Hematopoietic multipotent progenitor cell treated with erythropoietin and hydrocortisone succinate and interleukin-3 and kit ligand, for 15 days (in vitro differentiated cells): ENCODE measurements around the gene KIF13A.
"Not testable (repeated sequence)": the region's sequence is repeated elsewhere in the genome, so short reads cannot be mapped to it uniquely, and the experiment has no call there.

Source experiments
- DNase-seq: peaks from one replicate; pipeline ENCODE4 v3.0.0-alpha.2; 2015; ENCODE audit warnings: low spot score

KIF13A gene

GRCh38 chr6:17968876-17969275 lies 18.6 kb downstream of the KIF13A start:
- no peak for DNase-seq

GRCh38 chr6:17967668-17968518 lies 19.5 kb downstream of the KIF13A start:
- DNase-seq = no peak

- no peak for DNase-seq
Observed at GRCh38 chr6:17966451-17966850, 21.0 kb downstream of the KIF13A start.

- no peak for DNase-seq
Observed at GRCh38 chr6:17965397-17965796, 22.0 kb downstream of the KIF13A start.

- DNase-seq = no peak
Observed at GRCh38 chr6:17964633-17965032, 22.8 kb downstream of the KIF13A start.

GRCh38 chr6:17962436-17963031 lies 24.9 kb downstream of the KIF13A start:
- no peak for DNase-seq

GRCh38 chr6:17959302-17959701 lies 28.1 kb downstream of the KIF13A start:
- DNase-seq = no peak

- DNase-seq = no peak
Observed at GRCh38 chr6:17957904-17958620, 29.4 kb downstream of the KIF13A start.

GRCh38 chr6:17957498-17957897 lies 29.9 kb downstream of the KIF13A start:
- no peak for DNase-seq

GRCh38 chr6:17957086-17957485 lies 30.3 kb downstream of the KIF13A start:
- no peak for DNase-seq

GRCh38 chr6:17950095-17950494 lies 37.3 kb downstream of the KIF13A start:
- DNase-seq = no peak

GRCh38 chr6:17949168-17949567 lies 38.3 kb downstream of the KIF13A start:
- no peak for DNase-seq

- no peak for DNase-seq
Observed at GRCh38 chr6:17948725-17949124, 38.7 kb downstream of the KIF13A start.

GRCh38 chr6:17947574-17947973 lies 39.9 kb downstream of the KIF13A start:
- DNase-seq = not testable (repeated sequence)

GRCh38 chr6:17945575-17945974 lies 41.9 kb downstream of the KIF13A start:
- no peak for DNase-seq

GRCh38 chr6:17945111-17945510 lies 42.3 kb downstream of the KIF13A start:
- DNase-seq = no peak

GRCh38 chr6:17941318-17941717 lies 46.1 kb downstream of the KIF13A start:
- DNase-seq = no peak

- DNase-seq = no peak
Observed at GRCh38 chr6:17940151-17940792, 47.2 kb downstream of the KIF13A start.

GRCh38 chr6:17938901-17939300 lies 48.5 kb downstream of the KIF13A start:
- DNase-seq = no peak

- DNase-seq = no peak
Observed at GRCh38 chr6:17935188-17936149, 52.0 kb downstream of the KIF13A start.

GRCh38 chr6:17933716-17934115 lies 53.7 kb downstream of the KIF13A start:
- DNase-seq = no peak
